PC-9 (cell line): ENCODE results near the gene SUGCT. TPM values are rescaled to one million over a fixed set of nuclear protein-coding genes. Genes with fewer than 3 reads are reported as not detected.

ENCODE experiments used
- BruUV-seq: library from RNA; stranded (reverse); fragments of 400-500 nt; replicated peaks from 2 replicates; lab custom pipeline; 2021; lab: Mats Ljungman, UMichigan
- CTCF ChIA-PET: fragments of 300-600 bp; sonication (Branson Sonifier 250); formaldehyde crosslinking; loops from one replicate; lab custom pipeline; 2022; ENCODE audit warnings: antibody characterized with exemption; lab: Charles Lee
- POLR2A ChIA-PET: fragments of 300-600 bp; sonication (Branson Sonifier 250); formaldehyde crosslinking; loops from one replicate; lab custom pipeline; 2022; ENCODE audit warnings: antibody characterized with exemption; ENCODE audit not compliant: unreplicated experiment; lab: Charles Lee
- DNase-seq, 2 experiments: peaks; one replicate each; pipeline versions ENCODE4 v3.0.0 to v3.0.0-alpha.2; 2015 to 2022; ENCODE audit warnings: mixed read lengths in 1 of 2
- H2AFZ ChIP-seq: fragments of 200-600 bp; sonication (generic); 2 replicates; pipeline ENCODE4 v1.8.1; 2017; ENCODE audit warnings: antibody characterized with exemption
- H3F3A ChIP-seq: fragments of 200-600 bp; sonication (generic); 2 replicates; pipeline ENCODE4 v1.8.1; 2017; ENCODE audit warnings: antibody characterized with exemption, mild to moderate bottlenecking, low read depth; ENCODE audit not compliant: insufficient read depth
- H3K27ac ChIP-seq: fragments of 200-600 bp; sonication (generic); 2 replicates; pipeline ENCODE4 v1.6.1; 2016; ENCODE audit warnings: mixed run types
- H3K27me3 ChIP-seq: fragments of 200-600 bp; sonication (generic); 2 replicates; pipeline ENCODE4 v1.6.1; 2016; ENCODE audit warnings: low read depth, mixed run types; ENCODE audit not compliant: insufficient read depth
- H3K36me3 ChIP-seq: fragments of 200-600 bp; sonication (generic); 2 replicates; pipeline ENCODE4 v1.6.1; 2016; ENCODE audit warnings: low read depth, mixed run types
- H3K4me1 ChIP-seq: fragments of 200-600 bp; sonication (generic); replicated peaks from 2 replicates; pipeline ENCODE4 v1.6.1; 2016; ENCODE audit warnings: mixed run types; ENCODE audit not compliant: insufficient read depth
- H3K4me2 ChIP-seq: fragments of 200-600 bp; sonication (generic); 2 replicates; pipeline ENCODE4 v1.6.1; 2017; ENCODE audit warnings: mixed run types
- H3K4me3 ChIP-seq: fragments of 200-600 bp; sonication (generic); 2 replicates; pipeline ENCODE4 v1.6.1; 2016; ENCODE audit warnings: mixed run types
- H3K79me2 ChIP-seq: fragments of 200-600 bp; sonication (generic); 2 replicates; pipeline ENCODE4 v1.6.1; 2017; ENCODE audit warnings: low read depth, mixed run types
- H3K9me2 ChIP-seq: fragments of 200-600 bp; sonication (generic); 2 replicates; pipeline ENCODE4 v1.8.1; 2017; ENCODE audit warnings: mild to moderate bottlenecking; ENCODE audit not compliant: insufficient read depth
- H3K9me3 ChIP-seq: fragments of 200-600 bp; sonication (generic); 2 replicates; pipeline ENCODE4 v1.8.1; 2016; ENCODE audit warnings: low read depth; ENCODE audit not compliant: insufficient read depth
- H4K20me1 ChIP-seq: fragments of 200-600 bp; sonication (generic); 2 replicates; pipeline ENCODE4 v1.8.1; 2017; ENCODE audit not compliant: insufficient read depth
- EZH2 ChIP-seq: fragments of 200-600 bp; sonication (generic); IDR thresholded peaks from 2 replicates; pipeline ENCODE4 v1.8.0; 2017; ENCODE audit warnings: antibody characterized with exemption, low read depth
- intact Hi-C: fragments of 100-400 bp; cut with micrococcal nuclease; formaldehyde crosslinking; loops from one replicate; pipeline ENCODE4 v1.10.0; 2022; ENCODE audit not compliant: unreplicated experiment
- total RNA-seq: library from RNA; stranded (reverse); gene quantifications from 2 replicates; pipeline ENCODE4 v1.2.3, GENCODE V29; 2021
- TF ChIP-seq, protein P1 (sequence below): fragments of 200-600 bp; sonication (generic); conservative IDR thresholded peaks from 2 replicates; pipeline ENCODE4 v1.6.1; 2017; ENCODE audit warnings: mixed run types, antibody characterized with exemption, mild to moderate bottlenecking, moderate library complexity

SUGCT gene
- total RNA-seq, 1 experiment from 2014 or later, result 3.5 TPM

DNA sequence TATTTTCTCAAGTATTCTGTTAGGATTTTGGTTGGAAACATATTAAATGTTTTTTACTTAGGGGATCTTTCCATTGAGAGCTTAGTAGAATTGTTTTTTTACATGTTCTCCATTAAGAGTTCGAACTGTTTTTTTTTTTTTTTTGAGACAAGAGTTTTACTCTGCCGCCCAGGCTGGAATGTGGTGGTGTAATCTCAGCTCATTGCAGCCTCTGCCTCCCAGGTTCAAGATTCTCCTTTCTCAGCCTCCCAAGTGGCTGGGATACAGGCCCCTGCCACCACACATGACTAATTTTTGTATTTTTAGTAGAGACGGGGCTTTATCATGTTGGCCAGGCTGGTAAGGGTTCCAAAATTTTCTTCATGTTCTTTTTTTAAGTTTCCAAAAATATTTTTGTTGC, 33.6 kb upstream of the SUGCT start:
- no TSS peak for BruUV-seq
- Histone ChIP-seq H4K20me1 (peaks cover 14% of the 10 kb centered on the region), H3K9me3 (no peaks in the 10 kb centered on the region), H3K4me1 (no peaks in the 10 kb centered on the region), H3K4me3 (no peak overlapping the region), H3K27ac (no peak overlapping the region), H3K4me2 (no peak overlapping the region), H2AFZ (no peak overlapping the region), H3K27me3 (no peaks in the 10 kb centered on the region), H3F3A (peaks cover 19% of the 10 kb centered on the region), H3K79me2 (no peaks in the 10 kb centered on the region), H3K36me3 (peaks cover 6% of the 10 kb centered on the region), H3K9me2 (no peaks in the 10 kb centered on the region)
- intact Hi-C loops, result no loop called here
- CTCF ChIA-PET, result no interaction called here
- DNase-seq, result no peak
- POLR2A ChIA-PET, result interaction anchor here (0.6 kb wide), 1 partner anchor 15 kb away, joined by 14 read pairs; no protein-coding TSS in a partner anchor
- TF ChIP-seq EZH2, result no peak
- TF ChIP-seq, protein P1, sequence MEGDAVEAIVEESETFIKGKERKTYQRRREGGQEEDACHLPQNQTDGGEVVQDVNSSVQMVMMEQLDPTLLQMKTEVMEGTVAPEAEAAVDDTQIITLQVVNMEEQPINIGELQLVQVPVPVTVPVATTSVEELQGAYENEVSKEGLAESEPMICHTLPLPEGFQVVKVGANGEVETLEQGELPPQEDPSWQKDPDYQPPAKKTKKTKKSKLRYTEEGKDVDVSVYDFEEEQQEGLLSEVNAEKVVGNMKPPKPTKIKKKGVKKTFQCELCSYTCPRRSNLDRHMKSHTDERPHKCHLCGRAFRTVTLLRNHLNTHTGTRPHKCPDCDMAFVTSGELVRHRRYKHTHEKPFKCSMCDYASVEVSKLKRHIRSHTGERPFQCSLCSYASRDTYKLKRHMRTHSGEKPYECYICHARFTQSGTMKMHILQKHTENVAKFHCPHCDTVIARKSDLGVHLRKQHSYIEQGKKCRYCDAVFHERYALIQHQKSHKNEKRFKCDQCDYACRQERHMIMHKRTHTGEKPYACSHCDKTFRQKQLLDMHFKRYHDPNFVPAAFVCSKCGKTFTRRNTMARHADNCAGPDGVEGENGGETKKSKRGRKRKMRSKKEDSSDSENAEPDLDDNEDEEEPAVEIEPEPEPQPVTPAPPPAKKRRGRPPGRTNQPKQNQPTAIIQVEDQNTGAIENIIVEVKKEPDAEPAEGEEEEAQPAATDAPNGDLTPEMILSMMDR, result no peak

DNA sequence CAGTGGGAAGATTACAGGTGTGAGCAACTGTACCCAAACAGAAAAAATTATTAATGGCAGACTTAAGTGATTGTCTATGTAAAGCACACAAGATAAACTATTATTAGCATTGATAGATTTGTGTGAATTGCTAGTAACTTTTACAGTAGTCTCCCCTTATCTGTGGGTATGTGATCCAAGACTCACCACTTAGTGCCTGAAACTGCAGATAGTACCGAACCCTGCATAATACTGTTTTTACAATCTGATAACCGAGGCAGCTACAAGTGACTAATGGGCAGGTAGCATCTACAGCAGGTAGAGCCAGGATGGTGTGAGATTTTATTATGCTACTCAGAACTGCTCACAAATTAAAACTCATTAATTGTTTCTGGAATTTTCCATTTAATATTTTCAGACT, 31.9 kb upstream of the SUGCT start:
- no peaks in the 10 kb centered on the region for H3K27me3 ChIP-seq
- ChIA-PET POLR2A (interaction anchor here (0.7 kb wide), 1 partner anchor 1303 kb away, joined by 5 read pairs; no protein-coding TSS in a partner anchor), CTCF (interaction anchor here (0.7 kb wide), 1 partner anchor 12 kb away, joined by 4 read pairs; no protein-coding TSS in a partner anchor)
- H4K20me1 ChIP-seq, result peaks cover 14% of the 10 kb centered on the region
- H3K9me3 ChIP-seq, result no peaks in the 10 kb centered on the region
- no peaks in the 10 kb centered on the region for H3K4me1 ChIP-seq
- H2AFZ ChIP-seq, result no peak overlapping the region
- H3K27ac ChIP-seq, result no peak overlapping the region
- H3K4me3 ChIP-seq, result no peak overlapping the region
- peaks cover 13% of the 10 kb centered on the region for H3F3A ChIP-seq
- no peaks in the 10 kb centered on the region for H3K79me2 ChIP-seq
- H3K9me2 ChIP-seq, result no peaks in the 10 kb centered on the region
- DNase-seq, result no peak
- TF ChIP-seq, protein P1, result no peak
- TF ChIP-seq EZH2, result no peak
- H3K36me3 ChIP-seq, result no peaks in the 10 kb centered on the region; the same call in 1 of the 2 replicates
- no peak overlapping the region for H3K4me2 ChIP-seq
- intact Hi-C loops, result no loop called here
- no TSS peak for BruUV-seq

DNA sequence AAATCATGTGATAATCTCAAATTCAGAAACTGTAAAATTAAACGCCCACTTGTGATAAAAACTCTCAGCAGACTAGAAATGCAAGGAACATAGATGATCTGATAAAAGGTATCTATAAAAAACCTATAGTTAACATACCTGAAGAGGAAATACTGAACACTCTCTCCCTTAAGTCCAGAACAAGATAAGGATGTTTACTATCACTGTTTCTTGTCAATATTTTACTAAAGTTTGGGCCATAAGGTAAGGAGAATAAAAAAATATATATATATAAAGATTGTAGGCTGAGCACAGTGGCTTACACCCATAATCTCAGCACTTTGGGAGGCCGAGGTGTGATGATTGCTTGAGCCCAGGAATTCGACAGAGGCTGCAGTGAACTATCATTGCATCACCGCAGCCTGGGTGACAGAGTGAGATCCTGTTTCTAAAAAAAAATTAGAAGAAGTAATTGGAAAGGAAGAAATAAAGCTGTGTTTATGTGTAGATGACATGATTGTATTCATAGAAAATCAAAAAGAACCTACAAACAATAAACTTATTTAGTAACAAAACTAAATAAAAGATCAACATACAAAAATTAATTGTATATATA, 28.8 kb upstream of the SUGCT start:
- Histone ChIP-seq H2AFZ (no peak overlapping the region), H3K9me2 (no peaks in the 10 kb centered on the region), H3K36me3 (no peaks in the 10 kb centered on the region), H3F3A (peaks cover 7% of the 10 kb centered on the region), H3K4me3 (no peak overlapping the region), H3K4me2 (no peak overlapping the region), H3K27me3 (no peaks in the 10 kb centered on the region), H3K79me2 (no peaks in the 10 kb centered on the region), H3K4me1 (no peaks in the 10 kb centered on the region), H4K20me1 (peaks cover 7% of the 10 kb centered on the region; the same call in 1 of the 2 replicates), H3K9me3 (no peaks in the 10 kb centered on the region), H3K27ac (no peak overlapping the region)
- intact Hi-C loops, result no loop called here
- TF ChIP-seq, protein P1, result no peak
- no peak for TF ChIP-seq EZH2
- BruUV-seq, result no TSS peak
- POLR2A ChIA-PET, result no interaction called here
- CTCF ChIA-PET, result no interaction called here
- DNase-seq, result no peak
